HG03520 (cell line): ENCODE data around the gene DCLK1.
"Not testable (repeated sequence)": the region's sequence is repeated elsewhere in the genome, so short reads cannot be mapped to it uniquely, and the experiment has no call there.

Source experiments
- ATAC-seq: cut with Tn5 transposase; IDR thresholded peaks from one replicate; pipeline ENCODE4 v1.9.1; 2021; ENCODE audit warnings: mild to moderate bottlenecking, moderate library complexity; ENCODE audit not compliant: unreplicated experiment

Gene DCLK1

GRCh38 chr13:35988648-35989081, 142.5 kb downstream of the DCLK1 start:
- ATAC-seq = no peak

- no peak for ATAC-seq
These were observed 143.3 kb downstream of the DCLK1 start for GRCh38 chr13:35987572-35988513.

- no peak for ATAC-seq
These were observed 146.3 kb downstream of the DCLK1 start for GRCh38 chr13:35984776-35985453.

GRCh38 chr13:35984287-35984686, 146.9 kb downstream of the DCLK1 start:
- no peak for ATAC-seq

- not testable (repeated sequence) for ATAC-seq
These were observed 147.5 kb downstream of the DCLK1 start for GRCh38 chr13:35983703-35984102.

- ATAC-seq = no peak
These were observed 148.0 kb downstream of the DCLK1 start for GRCh38 chr13:35983206-35983605.

- no peak for ATAC-seq
These were observed 151.7 kb downstream of the DCLK1 start for GRCh38 chr13:35979361-35979951.

- no peak for ATAC-seq
These were observed 152.4 kb downstream of the DCLK1 start for GRCh38 chr13:35978607-35979316.

GRCh38 chr13:35977060-35977459, 154.1 kb downstream of the DCLK1 start:
- no peak for ATAC-seq

GRCh38 chr13:35976126-35976525, 155.1 kb downstream of the DCLK1 start:
- ATAC-seq = no peak

- ATAC-seq = not testable (repeated sequence)
These were observed 164.2 kb downstream of the DCLK1 start for GRCh38 chr13:35966951-35967350.

- no peak for ATAC-seq
These were observed 165.2 kb downstream of the DCLK1 start for GRCh38 chr13:35966024-35966423.

- ATAC-seq = no peak
These were observed 165.8 kb downstream of the DCLK1 start for GRCh38 chr13:35965226-35965927.

GRCh38 chr13:35964863-35965180, 166.4 kb downstream of the DCLK1 start:
- ATAC-seq = no peak

- ATAC-seq = no peak
These were observed 166.9 kb downstream of the DCLK1 start for GRCh38 chr13:35964011-35964862.

GRCh38 chr13:35961461-35962220, 169.5 kb downstream of the DCLK1 start:
- ATAC-seq = no peak

- no peak for ATAC-seq
These were observed 170.2 kb downstream of the DCLK1 start for GRCh38 chr13:35961002-35961401.

- no peak for ATAC-seq
These were observed 173.2 kb downstream of the DCLK1 start for GRCh38 chr13:35957996-35958395.

- ATAC-seq = no peak
These were observed 173.9 kb downstream of the DCLK1 start for GRCh38 chr13:35957241-35957731.
